ENCODE measurements around the gene TCL1B. TPM values are rescaled to one million over a fixed set of nuclear protein-coding genes. Genes with fewer than 3 reads are reported as not detected.

TCL1B gene
- total and polyA plus RNA-seq, 2 of the 4 experiments (the other 2 are of a cell fraction) = not detected

DNA sequence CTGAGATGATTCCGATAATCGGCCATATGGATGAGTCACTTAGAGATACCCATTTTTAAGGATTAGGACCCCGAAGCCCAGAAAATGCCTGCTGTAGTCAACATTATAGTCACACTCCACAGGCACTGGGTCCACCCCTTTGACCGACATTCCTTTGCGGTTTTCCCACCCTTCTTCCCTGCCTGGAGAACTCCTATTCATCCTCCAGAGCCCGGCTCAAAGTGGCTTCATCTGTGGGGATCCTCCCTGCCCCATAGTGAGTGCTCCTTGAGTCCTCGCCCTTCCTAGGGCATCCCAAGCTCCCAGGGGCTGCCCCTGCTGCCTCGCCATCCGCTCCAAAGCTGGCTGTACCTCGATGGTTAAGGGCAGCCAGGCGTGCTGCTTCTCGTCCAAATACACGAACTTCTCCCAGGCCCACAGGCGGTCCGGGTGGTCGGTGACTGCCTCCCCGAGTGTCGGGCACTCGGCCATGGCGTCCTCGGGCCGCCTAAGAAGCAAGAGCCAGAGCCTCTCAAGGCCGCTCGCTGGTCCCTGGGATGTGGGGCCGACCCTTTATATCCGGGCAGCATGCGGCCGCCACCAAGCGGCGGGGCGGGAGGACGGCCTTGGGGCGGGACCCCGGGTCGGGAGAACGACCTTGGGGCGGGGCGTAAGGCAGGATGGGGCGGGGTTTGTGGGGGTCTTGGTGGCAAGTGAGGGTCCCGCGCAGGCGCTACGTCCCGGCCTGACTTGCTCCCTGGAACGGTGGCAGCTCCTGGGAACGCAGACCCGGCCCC lies 27.6 kb downstream of the TCL1B start, which contains the start of gene TCL1A:
Gene TCL1A (minus strand): TSS at position 530 of the 776 bp plus-strand sequence. CDS start 59 bp downstream, at position 471.
- Histone ChIP-seq H3K23ac (ENCODE audit: low read depth, low read length) (no peak within 1 kb of the TSS), H3K9ac (ENCODE audit: low read depth, low read length) (no peak within 1 kb of the TSS), H2BK120ac (ENCODE audit: low read depth, low read length) (no peak within 1 kb of the TSS), H3K36me3 (ENCODE audit: control insufficient read depth, insufficient read depth, low read length) (no peaks in the 10 kb centered on the region), H4K5ac (ENCODE audit: low read depth, low read length) (no peak within 1 kb of the TSS), H3K56ac (ENCODE audit: extremely low read depth, insufficient read depth, low read length) (no peak within 1 kb of the TSS), H2AK5ac (ENCODE audit: low read depth, low read length) (no peak within 1 kb of the TSS), H2BK5ac (ENCODE audit: low read depth, low read length, poor library complexity, severe bottlenecking) (no peak within 1 kb of the TSS), H3K27ac (ENCODE audit: insufficient read depth, low read length) (no peak within 1 kb of the TSS), H4K91ac (ENCODE audit: insufficient read depth, low read depth, low read length) (no peak within 1 kb of the TSS), H3K27me3 (ENCODE audit: control insufficient read depth, insufficient read depth, low read length) (no peaks in the 10 kb centered on the region), H4K8ac (ENCODE audit: low read depth in 2 of 2, low read length in 2 of 2) (no peak within 1 kb of the TSS), H3K4me1 (ENCODE audit: control insufficient read depth, insufficient read depth, low read length) (no peaks in the 10 kb centered on the region), H3K4me3 (ENCODE audit: insufficient read depth, low read depth, low read length) (no peak within 1 kb of the TSS), H2BK15ac (ENCODE audit: low read depth, low read length) (no peak within 1 kb of the TSS), H2AK9ac (replicated peaks; ENCODE audit: low read depth, low read length, poor library complexity) (no peak within 1 kb of the TSS), H3K18ac (ENCODE audit: low read depth, low read length) (no peak within 1 kb of the TSS), H3K4me2 (ENCODE audit: low read depth, low read length) (no peak within 1 kb of the TSS), H3K4ac (ENCODE audit: low read depth, low read length) (no peak within 1 kb of the TSS), H4K20me1 (ENCODE audit: insufficient read depth, low read length) (no peaks in the 10 kb centered on the region), H3K14ac (replicated peaks; ENCODE audit: low read depth, low read length) (no peak within 1 kb of the TSS), H2BK20ac (ENCODE audit: low read depth, low read length) (no peak within 1 kb of the TSS), H3K9me3 (ENCODE audit: control insufficient read depth, insufficient read depth, low read length) (no peaks in the 10 kb centered on the region), H3K9me1 (ENCODE audit: insufficient read depth, low read length) (no peaks in the 10 kb centered on the region), H3K79me1 (ENCODE audit: low read depth in 1 of 2, low read length in 2 of 2) (no peaks in the 10 kb centered on the region), H2AFZ (replicated peaks; ENCODE audit: low read length, poor library complexity) (peak within 1 kb of the TSS; percentile 41)
- intact Hi-C loops (cut with micrococcal nuclease) = no loop called here
- BruUV-seq (replicated peaks) = no TSS peak
- DNase-seq (no peak), ATAC-seq (ENCODE audit: low read depth) (no peak)
- WGBS, 2 experiments (ENCODE audit: extremely low coverage in 2 of 2, insufficient read length in 1 of 2) = 50% methylated on average over 21 of the region's 47 CpGs; no CpG with 5 or more reads in 1 of the 2 experiments
- dilution Hi-C loops (cut with HindIII; ENCODE audit: low sequenced_read_pairs, unreplicated experiment) = no loop called here
- ChIA-PET CTCF (no interaction called here), POLR2A (ENCODE audit: unreplicated experiment) (no interaction called here)
- TF ChIP-seq RAD21 (IDR thresholded peaks at IDR 0.05; ENCODE audit: low read length) = no peak
- TF ChIP-seq, protein P1, sequence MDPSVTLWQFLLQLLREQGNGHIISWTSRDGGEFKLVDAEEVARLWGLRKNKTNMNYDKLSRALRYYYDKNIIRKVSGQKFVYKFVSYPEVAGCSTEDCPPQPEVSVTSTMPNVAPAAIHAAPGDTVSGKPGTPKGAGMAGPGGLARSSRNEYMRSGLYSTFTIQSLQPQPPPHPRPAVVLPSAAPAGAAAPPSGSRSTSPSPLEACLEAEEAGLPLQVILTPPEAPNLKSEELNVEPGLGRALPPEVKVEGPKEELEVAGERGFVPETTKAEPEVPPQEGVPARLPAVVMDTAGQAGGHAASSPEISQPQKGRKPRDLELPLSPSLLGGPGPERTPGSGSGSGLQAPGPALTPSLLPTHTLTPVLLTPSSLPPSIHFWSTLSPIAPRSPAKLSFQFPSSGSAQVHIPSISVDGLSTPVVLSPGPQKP (IDR thresholded peaks at IDR 0.05; ENCODE audit: borderline replicate concordance, low read depth, low read length) = no peak
- no peak for TF ChIP-seq CHD1 (IDR thresholded peaks at IDR 0.05; ENCODE audit: low read depth, low read length)
- no peak for TF ChIP-seq MAFK (IDR thresholded peaks at IDR 0.05; ENCODE audit: low read depth, low read length)
- TF ChIP-seq, protein P2, sequence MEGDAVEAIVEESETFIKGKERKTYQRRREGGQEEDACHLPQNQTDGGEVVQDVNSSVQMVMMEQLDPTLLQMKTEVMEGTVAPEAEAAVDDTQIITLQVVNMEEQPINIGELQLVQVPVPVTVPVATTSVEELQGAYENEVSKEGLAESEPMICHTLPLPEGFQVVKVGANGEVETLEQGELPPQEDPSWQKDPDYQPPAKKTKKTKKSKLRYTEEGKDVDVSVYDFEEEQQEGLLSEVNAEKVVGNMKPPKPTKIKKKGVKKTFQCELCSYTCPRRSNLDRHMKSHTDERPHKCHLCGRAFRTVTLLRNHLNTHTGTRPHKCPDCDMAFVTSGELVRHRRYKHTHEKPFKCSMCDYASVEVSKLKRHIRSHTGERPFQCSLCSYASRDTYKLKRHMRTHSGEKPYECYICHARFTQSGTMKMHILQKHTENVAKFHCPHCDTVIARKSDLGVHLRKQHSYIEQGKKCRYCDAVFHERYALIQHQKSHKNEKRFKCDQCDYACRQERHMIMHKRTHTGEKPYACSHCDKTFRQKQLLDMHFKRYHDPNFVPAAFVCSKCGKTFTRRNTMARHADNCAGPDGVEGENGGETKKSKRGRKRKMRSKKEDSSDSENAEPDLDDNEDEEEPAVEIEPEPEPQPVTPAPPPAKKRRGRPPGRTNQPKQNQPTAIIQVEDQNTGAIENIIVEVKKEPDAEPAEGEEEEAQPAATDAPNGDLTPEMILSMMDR (conservative IDR thresholded peaks at IDR 0.05; ENCODE audit: low read depth, low read length) = no peak
- TF ChIP-seq CEBPB (IDR thresholded peaks at IDR 0.05; ENCODE audit: low read depth, low read length) = no peak
- no peak for TF ChIP-seq RCOR1 (IDR thresholded peaks at IDR 0.05; ENCODE audit: insufficient replicate concordance, low read length)
- TF ChIP-seq FOS (IDR thresholded peaks at IDR 0.05; ENCODE audit: low read depth, low read length) = no peak
- no peak for TF ChIP-seq POLR2A (IDR thresholded peaks at IDR 0.05; ENCODE audit: low read depth, low read length)
- TF ChIP-seq SMC3 (IDR thresholded peaks at IDR 0.05; ENCODE audit: low read depth, low read length) = no peak
- no peak for TF ChIP-seq MAZ (IDR thresholded peaks at IDR 0.05; ENCODE audit: borderline replicate concordance, low read depth, low read length)
- TF ChIP-seq MXI1 (IDR thresholded peaks at IDR 0.05; ENCODE audit: borderline replicate concordance, low read depth, low read length) = no peak
- TF ChIP-seq NFE2L2 (IDR thresholded peaks at IDR 0.05; ENCODE audit: low read depth, low read length) = no peak
- no peak for TF ChIP-seq BHLHE40 (IDR thresholded peaks at IDR 0.05; ENCODE audit: low read depth, low read length)
- TF ChIP-seq RFX5 (IDR thresholded peaks at IDR 0.05; ENCODE audit: low read depth, low read length) = no peak
- TF ChIP-seq, protein P3, sequence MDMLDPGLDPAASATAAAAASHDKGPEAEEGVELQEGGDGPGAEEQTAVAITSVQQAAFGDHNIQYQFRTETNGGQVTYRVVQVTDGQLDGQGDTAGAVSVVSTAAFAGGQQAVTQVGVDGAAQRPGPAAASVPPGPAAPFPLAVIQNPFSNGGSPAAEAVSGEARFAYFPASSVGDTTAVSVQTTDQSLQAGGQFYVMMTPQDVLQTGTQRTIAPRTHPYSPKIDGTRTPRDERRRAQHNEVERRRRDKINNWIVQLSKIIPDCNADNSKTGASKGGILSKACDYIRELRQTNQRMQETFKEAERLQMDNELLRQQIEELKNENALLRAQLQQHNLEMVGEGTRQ (IDR thresholded peaks at IDR 0.05; ENCODE audit: low read depth, low read length) = no peak
- in situ Hi-C loops (cut with MboI; ENCODE audit: low sequenced_read_pairs) = no loop called here

Measured in IMR-90 (cell line).